HG03103 (cell line): ENCODE measurements around the gene RIPPLY3.

Experiments used
- ATAC-seq: cut with Tn5 transposase; IDR thresholded peaks from one replicate; pipeline ENCODE4 v1.9.1; 2021; ENCODE audit warnings: low read depth; ENCODE audit not compliant: unreplicated experiment

Gene RIPPLY3, protein sequence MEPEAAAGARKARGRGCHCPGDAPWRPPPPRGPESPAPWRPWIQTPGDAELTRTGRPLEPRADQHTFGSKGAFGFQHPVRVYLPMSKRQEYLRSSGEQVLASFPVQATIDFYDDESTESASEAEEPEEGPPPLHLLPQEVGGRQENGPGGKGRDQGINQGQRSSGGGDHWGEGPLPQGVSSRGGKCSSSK

DNA sequence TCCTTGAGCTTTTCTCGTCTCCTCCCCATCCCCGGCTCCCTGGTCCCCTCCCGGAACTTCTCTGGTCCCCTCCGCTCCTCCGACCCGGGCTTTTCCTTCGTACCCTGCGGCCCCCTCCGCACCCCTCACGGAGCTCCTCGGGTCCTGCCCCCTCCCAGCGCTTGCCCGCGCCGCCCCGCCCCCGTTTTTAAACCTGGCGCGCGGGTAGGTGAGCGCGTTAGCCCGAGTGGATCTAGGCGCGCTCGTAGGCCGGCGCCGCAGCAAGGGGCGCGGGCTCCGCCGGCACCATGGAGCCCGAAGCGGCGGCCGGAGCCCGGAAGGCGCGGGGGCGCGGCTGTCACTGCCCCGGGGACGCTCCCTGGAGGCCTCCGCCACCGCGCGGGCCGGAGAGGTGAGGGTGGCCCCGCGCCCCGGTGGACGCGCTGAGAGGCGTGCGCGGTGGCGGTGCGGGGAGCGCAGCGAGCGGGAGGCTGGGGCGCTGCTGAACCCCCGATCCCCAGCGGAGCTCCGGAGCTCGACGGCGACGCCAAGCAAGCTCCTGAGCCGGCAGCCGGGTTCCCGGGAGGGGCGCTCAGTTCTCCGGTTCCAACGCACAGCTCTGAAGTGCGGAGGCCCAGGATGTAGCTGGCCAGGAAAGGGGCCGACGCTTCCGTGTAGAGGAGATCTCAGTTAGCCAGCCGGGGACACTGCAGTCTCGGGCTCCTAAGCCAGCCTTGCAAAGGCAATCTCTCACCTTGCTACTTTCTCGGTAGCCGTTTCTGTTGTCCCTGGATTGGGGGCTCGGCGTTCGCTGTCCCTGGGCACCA lies at the start of gene RIPPLY3:
RIPPLY3 (plus strand) TSS at position 217 of the 806 bp plus-strand sequence; CDS start at position 288, 71 bp downstream.
- no peak for ATAC-seq

DNA sequence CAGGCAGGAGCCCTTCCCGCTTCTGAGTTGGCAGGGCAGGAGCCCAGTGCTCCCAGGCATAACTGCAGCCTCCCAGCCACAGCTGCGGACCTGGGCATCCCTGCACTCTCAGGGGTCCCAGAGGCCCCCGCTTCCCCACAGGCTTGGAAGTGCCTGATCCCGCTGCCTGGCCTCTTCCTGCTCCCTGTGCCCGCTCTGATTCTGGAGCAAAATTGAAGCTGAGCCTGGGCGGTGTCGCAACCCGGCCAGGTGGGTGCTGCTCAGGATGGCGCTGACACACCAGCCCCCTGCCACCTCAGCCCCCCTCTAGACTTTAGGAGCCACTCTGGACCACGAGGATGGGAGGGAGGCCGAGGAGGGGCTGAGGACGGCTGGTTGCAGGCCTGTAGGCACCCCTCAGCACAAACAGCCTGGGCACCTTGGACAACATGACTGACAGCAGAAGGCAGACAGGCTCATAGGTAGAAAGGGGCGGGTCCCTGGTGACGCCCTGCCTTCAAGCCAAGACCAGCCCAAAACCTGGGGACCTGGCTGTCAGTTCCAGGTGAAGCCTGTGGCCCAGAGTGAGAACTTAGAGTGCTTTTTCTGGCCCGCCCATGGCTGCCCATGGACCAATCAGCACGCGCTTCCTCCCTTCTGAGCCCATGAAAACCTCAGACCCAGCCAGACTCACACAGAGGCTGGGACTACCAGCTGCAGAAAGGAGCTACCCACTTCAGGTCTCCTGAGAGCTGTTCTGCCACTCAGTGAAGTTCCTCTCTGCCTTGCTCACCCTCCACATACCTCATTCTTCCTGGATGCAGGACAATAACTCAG lies 47.3 kb upstream of the RIPPLY3 start:
- no peak for ATAC-seq

DNA sequence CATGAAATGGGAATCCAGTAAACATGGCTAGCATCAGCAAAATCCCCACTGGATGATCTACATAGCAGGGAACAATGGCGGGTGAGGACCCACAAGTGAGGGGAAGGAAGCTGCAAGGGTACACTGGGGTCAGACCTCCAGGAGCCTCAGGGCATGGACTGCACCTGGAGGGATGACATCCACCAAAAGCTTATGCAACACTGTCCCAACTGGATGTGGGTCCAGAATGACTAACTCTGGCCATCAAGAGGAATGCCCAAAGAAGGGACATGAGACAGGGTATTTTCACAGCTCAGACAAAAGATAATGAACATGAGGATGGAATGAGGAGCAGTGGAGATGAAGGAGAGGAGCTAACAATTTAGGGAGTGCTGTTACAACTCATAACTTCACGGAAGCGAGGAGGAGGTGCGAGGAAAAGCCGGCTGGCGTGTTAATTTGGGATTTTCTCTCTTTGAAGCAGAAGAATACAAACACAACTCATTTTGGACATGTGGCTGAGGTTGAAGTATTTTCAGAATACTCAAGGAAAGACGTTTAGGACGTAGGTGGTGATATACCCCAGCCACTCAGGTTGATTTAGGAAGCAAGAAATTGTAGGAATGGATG lies 45.7 kb upstream of the RIPPLY3 start:
- ATAC-seq: no peak

DNA sequence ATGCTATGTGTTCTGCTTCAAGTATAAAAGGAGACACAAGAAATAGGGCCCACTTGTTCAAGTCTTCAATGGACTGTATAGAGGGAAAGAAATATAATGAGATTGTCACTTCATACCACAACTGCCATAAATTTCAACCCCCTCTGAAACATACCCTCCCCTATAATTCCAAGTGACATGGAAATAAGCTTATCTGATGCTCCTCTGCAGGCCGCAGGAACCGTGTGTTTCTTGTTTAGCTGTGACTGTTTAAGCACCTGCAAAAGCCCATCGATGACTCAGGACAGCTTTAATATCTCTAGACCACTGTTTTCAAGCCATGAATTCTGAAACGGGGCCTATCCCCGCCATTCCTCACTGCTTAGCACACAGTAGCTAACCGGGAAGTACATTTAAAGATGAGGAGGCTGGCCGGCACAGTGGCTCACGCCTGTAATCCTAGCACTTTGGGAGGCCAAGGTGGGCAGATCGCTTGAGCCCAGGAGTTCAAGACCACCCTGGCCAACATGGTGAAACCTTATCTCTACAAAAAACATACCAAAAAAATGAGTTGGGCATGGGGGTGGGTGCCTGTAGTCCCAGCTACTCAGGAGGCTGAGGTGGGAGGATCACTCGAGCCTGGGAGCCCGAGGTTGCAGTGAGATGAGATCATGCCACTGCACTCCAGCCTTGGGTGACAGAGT lies 44.3 kb upstream of the RIPPLY3 start:
- ATAC-seq: no peak

DNA sequence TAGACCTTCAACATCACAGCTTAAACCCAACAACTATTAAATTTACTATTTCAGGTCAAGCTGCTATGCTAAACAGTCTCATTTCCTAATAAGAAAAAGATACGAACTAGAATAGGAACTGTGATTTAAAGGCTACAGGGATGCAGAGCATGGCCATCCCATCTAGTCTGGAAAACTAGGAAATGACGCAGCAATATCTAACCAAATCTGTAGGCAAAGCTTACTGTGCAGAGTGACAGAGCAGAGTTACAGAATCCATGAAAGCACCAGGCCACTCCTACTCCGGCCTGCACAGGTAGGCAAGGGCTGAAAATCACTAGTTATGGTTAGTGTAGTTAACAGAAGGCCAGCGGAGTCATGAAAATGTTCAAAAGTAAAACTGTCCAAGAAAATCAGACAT lies 42.1 kb upstream of the RIPPLY3 start:
- no peak for ATAC-seq

DNA sequence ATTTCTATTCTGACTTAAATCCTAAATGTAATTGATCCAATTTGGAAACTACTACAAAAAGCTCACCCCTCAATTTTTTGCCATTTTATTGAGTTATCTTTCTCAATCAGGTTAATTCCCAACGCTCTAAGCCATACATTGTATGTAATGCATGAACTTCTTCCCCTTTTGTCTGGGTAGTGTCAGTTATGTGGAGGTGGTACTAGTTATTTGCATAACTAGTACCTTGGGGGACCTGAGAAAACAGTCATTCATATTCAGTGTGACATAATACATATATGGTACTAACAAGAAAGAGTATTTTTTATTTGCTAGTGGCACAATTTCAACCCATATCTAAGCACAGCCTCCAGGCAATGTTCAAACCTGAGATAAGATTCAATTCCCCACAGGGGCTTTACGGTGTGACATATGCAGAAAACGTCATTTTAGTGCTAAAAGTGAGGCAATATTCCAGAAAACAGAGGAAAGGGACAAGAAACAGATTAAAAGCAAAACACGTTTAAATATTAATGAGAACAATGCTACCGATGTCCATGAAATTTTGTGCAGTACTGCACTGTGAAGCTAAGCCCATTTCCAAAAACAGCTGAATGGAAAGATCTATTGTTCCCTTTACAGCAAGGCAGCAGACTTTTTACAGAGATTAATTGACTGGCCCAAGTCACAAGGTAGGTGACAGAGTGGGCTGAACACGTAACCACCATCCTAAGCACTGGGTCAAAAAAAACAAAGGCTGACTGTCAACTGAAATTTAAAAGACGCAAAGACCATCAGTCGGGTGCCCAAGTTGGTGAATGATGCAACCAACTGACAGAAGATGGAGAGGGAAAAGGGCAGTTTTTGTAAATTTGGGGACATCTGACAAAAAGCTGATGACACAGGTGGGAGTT lies 41.4 kb upstream of the RIPPLY3 start:
- ATAC-seq: no peak

DNA sequence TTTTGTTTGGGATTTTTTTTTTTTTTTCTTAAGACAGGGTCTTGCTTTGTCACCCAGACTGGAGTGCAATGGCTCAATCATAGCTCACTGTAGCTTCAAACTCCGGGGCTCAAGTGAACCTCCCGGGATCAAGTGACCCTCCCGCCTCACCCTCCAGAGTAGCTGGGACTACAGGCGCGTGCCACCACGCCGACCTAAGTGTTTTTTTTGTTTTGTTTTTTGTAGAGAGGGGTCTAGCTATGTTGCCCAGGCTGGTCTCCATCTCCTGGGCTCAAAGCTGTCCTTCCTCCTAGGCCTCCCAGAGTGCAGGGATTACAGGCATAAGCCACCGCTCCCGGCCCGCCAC lies 40.8 kb upstream of the RIPPLY3 start:
- ATAC-seq: no peak

DNA sequence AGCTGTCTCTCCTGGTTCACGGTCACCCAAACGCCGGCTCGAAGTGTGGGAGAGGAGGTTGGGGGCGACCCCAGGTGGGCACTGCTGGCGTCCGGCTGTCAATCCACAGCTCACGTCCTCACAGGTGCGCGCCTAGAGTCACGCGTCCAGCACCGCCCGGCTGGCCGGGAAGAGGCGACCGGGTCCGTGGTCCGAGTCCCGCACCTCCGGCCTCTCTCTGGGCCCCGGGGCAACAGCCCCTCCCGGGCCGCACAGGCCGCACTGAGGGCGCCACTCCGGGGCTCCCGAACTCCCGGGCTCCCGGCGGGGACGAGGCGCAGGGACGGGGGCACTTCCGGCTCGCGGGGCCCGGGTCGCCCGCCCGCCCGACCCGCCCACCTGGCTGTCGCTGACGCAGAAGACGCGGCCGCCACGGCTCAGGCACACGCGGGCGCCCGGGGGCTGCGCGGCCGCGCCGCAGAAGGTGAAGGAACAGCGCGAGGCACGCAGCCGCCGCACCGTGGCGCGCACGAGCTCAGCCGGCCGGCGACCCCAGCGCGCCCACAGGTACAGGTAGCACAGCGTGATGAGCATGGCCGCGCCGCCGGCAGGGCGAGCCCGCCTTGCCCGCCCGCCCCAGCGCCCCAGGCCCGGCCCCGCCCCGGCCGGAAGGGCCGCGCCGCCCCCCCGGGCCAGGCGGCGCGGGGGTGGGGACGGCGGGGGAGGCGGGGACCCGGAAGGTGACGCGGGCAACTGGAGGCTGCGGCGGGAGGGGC lies 40.3 kb upstream of the RIPPLY3 start, which contains the start of gene HLCS:
HLCS (minus strand) TSS at position 604 of the 755 bp plus-strand sequence; CDS start at position 573, 31 bp downstream.
- peak; percentile 76 for ATAC-seq

DNA sequence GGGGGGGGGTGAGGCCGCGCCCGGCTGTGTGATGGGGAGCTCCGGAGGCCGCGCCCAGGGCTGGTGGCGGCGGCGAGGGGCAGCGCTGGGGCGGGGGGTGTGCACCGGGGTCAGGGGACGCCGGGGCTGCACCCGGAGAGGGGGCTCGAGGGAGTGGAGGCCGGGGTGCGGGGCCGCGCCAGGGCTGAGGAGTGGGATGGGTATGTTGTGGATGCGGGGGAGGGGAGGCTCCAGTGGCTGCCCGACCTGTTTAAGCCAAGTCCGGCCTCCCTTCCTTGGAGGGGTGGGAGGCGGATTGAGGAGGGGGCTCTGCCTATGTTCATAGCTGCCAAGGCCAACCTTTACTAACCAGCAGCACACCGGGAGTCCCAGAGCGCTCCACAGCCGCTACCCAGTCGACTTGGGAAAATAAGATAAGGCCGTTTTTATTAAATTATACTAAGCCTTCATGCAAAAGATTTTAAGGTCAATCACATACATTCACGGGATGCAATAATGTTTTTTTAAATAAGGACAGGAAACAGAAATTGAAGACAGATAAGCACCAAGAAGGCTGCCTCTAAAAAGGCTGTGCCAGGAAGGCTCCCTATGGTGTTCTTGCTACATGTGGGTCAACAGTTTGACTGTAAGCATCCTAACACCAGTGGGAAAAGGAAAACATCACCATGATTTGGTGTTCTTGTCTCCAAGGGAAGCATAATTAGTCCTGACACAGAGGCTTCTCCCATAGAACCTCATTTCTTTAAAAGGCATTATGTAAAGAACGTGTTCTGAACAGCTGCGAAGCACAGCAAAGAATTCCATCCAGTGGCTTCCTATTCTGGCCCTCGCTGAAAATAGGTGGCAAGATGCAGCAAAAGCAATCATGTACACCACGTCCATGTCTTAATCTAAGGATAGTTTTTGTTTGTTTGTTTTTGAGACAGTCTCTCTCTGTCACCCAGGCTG lies 39.4 kb upstream of the RIPPLY3 start:
- ATAC-seq: peak; percentile 22

DNA sequence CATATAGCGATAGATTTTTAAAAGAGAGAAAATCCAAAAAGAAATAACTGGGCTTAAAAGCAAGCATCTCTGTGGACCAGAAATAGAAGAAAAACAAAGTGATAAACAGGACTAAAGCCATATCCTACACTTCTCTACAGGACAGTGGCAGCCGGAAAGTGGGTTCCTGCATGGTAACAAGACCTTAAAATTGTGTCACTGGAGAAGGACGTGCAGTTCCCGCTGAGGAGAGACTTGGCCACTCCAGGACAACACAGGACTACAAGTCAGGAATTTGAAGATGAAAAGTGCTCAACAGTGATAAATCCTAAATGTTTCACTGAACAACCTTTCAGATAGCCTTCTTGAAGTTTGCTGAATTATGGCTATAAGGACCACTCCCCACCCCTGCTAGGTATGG lies 38.1 kb upstream of the RIPPLY3 start:
- ATAC-seq: no peak

DNA sequence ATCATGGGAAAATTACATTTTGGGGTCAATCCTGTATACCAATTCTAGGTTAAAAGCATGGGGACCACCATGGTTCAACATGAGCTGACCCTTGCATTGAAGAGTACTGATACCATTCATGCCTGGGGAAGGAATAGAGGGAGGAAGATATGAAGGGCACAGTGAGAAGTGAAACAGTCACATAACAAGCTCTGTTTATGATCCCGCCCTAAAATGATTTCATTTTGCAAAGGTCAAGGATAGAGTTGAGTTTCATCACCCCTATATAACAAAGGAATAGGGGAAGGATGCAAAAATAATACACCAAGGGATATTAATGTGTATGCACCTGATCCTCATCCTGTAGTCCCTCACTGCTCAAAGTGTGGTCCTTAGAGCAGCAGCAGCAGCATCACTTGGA lies 37.5 kb upstream of the RIPPLY3 start:
- no peak for ATAC-seq

DNA sequence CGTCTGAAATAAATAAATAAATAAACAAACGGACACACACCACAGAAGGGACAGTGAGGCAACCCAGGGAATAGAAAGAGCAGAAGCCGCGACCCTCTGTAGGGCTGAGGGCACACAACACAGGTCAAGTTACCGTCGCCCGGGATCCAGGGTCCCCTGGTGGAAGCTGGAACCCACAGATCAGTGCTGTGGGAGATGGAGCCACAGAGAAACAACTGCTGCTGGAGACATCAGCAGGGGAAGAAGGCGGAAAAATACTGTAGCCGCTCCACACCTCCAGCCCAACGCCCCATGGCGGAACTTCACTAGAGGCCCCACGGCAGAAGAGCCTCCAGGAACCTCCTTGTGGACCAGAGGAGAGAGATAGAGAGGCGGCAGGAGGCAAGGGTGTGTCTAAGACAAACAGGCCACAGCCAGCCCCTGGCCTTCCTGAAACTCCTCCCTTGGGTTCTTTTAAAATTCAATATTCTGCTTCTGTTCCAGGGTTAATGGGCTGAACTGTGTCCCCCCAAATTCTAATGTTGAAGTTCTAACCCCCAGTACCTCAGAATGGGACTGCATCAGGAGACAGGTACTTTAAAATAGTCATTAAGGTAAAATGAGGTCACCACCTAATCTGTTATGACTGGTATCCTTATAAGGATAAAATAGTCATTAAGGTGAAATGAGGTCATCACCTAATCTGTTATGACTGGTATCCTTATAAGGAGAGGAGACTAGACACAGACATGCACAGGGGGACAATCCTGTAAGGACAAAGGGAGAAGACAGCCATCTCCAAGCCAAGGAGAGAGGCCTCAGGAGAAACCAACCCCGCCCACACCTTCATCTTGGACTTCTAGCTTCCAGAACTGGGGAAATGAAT lies 32.3 kb upstream of the RIPPLY3 start:
- no peak for ATAC-seq

DNA sequence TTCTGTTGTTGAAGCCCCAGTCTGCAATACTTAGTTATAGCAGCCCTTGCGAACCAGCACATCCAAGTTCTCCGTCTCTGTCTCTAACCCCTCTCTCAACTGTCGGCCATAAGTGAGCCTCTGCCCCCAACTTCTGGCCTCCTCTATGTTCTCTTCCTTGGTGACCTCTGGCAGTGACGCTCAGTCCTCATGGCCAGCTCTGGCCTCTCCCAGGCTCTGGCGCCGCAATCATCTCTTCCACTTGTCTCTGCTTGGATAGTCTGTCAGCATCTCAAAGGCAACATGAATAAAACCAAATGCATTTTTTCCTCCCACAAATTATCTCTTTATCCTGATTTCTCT lies 31.7 kb upstream of the RIPPLY3 start:
- ATAC-seq: no peak

DNA sequence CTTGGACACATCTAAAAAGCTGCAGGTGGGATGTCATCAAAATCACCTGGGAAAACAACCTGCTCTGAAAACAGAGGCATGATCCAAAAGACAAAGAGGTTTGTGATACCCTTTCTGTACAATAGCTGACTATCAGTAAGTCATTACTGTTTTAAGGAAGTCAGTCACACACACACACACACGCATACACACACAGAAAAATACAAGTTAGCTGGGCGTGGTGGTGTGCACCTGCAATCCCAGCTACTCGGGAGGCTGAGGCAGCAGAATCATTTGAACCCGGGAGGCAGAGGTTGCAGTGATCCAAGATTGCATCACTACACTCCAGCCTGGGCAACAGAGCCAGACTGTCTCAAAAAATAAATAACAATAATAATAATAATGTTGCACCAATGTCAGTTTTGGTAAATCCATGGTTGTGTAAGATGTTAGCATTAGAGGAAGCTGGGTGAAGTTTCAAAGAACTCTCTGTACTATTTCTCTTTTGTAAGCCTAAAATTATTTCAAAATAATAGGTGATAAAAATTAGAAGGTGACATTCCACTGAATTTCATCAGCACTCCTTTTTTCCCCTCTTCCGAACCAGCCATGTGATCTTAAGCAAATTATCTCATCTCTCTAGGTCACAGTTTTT lies 30.2 kb upstream of the RIPPLY3 start:
- no peak for ATAC-seq

DNA sequence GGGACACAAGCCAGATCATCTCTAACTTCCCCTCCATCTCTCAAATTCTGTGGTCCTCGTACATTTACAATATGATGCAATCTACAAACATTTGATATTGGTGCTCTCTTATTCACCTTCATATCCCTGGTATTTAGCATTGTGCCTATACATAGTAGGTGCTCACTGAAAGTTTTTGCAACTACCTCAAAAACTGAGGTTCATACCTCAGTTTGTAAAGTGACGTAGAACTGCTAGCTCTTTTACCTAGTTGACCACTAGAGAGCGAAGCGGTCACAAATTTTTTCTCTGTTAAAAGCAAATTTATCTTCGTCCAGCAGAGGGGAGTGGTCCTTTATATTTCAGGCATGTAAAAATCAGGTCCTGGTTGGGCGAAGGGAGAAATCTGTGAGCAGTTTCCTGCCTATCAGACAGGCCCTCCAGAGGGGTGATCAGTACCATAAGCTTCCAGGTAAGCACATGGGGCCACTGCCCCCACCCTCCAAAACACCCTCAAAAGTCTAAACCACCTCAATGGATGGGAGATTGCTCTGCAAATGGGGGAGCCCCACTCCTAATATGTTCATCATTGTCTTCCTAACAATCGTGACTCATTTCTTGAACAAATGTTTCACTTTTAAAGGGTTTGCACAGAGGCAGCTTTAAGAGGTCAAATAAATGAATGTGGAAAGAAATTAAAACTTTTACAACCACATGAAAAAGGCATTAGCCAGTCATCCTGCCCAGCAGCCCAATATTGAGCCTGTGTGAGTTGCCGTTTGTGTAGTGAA lies 29.4 kb upstream of the RIPPLY3 start:
- ATAC-seq: no peak
